C4-2B (cell line): ENCODE results near the gene CCNL2.
A peak's percentile ranks its signal among the peaks of the same experiment; 100 is the strongest.
"Not testable (repeated sequence)": the region's sequence is repeated elsewhere in the genome, so short reads cannot be mapped to it uniquely, and the experiment has no call there.

Source experiments
- H3K27ac ChIP-seq: fragments of 450-650 bp; 2 replicates; pipeline ENCODE4 v1.5.1; 2017
- ZFX ChIP-seq: fragments of 450-650 bp; IDR thresholded peaks from 2 replicates; pipeline ENCODE4 v1.6.1; 2017
- TF ChIP-seq, protein P1 (sequence below): fragments of 450-650 bp; conservative IDR thresholded peaks from 2 replicates; pipeline ENCODE4 v1.5.1; 2017; ENCODE audit warnings: mild to moderate bottlenecking

The CCNL2 gene

DNA sequence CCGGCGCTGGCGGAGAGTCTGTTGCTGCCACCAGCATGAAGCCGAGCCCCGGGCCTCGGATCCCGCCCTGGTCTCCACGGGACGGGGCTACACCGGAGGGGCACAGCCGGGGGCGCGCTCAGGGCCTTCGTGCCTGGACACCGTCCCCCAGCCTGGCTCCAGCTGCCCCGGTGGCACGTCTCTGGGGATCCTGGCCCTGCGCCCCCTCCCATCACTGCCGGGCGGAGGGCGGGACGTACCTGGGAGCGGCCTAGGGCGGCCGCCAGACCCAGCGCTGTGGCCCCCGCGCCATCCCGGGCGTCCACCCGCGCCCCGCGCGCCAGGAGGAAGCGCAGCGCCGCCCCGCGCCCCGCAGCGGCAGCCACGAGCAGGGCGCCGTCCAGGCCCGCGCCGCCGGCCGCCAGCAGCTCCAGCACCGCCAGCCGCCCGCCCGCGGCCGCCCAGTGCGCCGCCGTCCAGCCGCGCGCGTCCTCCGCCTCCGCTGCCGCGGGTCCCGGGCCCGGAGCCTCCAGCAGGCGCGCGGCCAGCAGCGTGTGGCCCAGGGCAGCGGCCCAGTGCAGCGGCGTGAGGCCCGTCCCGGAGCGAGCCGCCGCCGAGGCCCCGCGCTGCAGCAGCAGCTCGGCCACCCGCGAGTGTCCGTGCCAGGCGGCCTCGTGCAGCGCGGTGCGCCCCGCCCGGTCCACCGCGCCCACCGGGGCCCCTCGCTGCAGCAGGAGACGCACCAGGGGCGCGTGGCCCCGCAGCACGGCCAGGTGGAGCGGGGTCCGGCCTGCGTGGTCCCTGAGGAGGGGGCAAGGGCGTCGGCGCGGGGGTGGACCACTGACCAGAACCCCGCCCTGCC is 20.9 kb upstream of the CCNL2 start:
- peak overlapping the region; percentile 50 for H3K27ac ChIP-seq
- TF ChIP-seq ZFX: peak; percentile 88; the same call in 1 of the 2 replicates
- TF ChIP-seq, protein P1, sequence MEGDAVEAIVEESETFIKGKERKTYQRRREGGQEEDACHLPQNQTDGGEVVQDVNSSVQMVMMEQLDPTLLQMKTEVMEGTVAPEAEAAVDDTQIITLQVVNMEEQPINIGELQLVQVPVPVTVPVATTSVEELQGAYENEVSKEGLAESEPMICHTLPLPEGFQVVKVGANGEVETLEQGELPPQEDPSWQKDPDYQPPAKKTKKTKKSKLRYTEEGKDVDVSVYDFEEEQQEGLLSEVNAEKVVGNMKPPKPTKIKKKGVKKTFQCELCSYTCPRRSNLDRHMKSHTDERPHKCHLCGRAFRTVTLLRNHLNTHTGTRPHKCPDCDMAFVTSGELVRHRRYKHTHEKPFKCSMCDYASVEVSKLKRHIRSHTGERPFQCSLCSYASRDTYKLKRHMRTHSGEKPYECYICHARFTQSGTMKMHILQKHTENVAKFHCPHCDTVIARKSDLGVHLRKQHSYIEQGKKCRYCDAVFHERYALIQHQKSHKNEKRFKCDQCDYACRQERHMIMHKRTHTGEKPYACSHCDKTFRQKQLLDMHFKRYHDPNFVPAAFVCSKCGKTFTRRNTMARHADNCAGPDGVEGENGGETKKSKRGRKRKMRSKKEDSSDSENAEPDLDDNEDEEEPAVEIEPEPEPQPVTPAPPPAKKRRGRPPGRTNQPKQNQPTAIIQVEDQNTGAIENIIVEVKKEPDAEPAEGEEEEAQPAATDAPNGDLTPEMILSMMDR: no peak; the same call in 1 of the 2 replicates

DNA sequence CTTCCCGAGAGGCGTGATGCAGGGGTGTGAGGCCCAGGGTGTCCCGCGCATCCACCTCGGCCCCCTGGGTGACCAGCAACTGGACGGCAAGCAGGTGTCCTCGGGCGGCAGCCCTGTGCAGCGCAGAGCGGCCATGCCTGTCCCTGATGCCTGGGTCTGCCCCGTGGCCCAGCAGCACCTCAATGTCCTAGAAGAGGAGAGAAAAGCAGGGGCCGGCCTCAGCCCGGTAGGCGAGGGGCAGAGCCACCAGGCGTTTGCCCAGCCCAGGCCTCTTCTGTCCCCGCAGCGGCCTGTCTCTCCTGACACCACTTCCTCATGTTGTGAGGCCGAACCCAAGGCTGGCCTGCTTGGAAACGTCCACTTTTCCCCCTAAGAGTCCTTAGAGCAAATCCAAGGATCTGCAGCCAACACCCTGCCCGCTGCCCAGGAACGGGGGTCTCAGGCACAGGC is 20.3 kb upstream of the CCNL2 start:
- TF ChIP-seq, protein P1: no peak
- no peak for TF ChIP-seq ZFX
- H3K27ac ChIP-seq: peak overlapping the region; percentile 50; the same call in 1 of the 2 replicates

DNA sequence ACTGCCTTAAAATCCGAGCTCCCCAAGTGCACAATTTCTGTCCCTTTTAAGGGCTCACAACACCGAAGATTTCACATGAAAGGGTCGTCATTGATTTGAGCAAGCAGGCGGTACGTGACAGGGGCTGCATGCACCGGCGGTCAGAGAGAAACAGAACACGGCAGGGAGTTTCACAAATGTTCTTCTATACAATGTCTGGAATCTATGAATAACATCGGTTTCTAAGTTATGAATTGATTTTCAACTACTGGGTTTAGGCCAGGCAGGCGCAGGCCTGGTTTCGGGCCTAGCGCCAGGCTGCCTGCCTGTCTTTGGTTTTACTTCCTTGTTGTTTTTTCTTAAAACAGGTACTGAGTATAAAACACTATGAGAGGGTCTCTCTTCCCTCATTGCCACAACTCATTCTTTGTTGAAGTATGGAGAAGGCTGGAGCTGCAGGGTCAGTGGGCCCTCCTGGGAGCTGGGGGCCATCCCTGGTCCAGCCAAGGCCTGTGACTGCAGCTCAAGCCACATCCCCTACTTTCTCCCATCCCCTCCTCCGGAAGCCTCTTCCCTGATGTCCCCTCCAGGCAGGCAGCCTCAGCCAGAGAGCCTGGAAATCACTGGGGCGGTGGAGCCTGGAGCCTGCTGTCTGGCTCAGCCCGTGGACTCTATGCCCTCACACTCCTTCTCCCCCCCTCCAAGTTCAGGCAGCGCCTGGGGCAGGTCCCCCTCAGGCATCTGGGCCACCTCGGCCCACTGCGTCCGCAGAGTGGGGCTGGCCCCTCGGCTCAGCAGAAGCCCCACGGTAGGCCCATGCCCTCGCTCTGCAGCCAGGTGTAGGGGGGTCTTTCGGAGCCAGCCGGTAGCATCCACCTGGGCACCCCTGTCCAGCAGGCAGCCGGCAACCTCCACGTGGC is 19.6 kb upstream of the CCNL2 start:
- peak; percentile 68; the same call in 1 of the 2 replicates for TF ChIP-seq ZFX
- TF ChIP-seq, protein P1: no peak
- H3K27ac ChIP-seq: peak overlapping the region; percentile 16

DNA sequence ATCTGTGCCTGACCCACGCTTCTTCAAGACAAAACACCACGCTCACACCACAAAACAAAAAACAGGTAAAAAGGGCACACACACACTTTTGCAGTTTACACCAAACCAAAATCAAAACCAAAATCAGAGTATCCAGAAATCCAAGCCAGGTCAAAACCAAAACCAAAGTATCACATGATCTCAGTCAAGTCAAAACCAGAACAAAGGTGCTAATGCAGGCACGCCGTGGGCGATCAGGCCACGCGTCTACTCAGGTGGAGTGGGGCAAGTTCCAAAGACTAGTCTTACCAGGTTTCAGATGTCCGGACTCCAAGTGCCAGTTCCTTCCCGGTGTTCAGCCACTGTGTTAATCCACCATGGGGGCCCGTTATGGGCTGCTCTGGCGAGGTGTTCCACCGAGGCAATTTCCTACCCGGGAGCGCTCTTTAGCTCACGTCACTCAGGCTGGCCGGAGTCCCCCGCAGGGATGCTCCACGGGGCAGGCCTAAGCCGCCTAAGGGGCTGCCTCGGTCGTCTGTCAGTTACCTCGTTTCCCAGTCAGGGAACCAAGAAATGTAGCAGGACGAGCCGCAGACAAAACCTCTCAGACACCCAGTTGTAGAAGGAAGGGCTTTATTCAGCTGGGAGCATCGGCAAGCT is 18.8 kb upstream of the CCNL2 start:
- not testable (repeated sequence) for H3K27ac ChIP-seq

DNA sequence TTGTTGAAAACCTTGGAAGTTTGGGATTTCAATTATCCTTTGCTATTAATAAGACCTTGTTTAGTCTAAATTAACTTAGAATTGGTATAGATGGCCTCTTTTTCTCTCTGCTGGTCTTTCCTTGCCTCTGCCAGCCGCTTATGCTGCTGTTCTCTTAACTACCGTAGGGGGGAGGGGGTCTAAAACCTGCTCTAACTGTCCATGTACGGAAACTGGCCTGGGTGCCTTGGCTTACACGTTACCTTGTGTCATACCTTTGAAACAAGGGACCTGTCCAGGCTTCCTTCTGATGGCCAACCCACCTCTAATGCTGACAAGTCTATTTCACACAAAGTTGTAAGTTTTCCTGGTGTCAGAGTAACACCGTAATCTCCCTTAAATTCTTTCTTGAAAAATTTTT is 18.3 kb upstream of the CCNL2 start:
- H3K27ac ChIP-seq: not testable (repeated sequence)

DNA sequence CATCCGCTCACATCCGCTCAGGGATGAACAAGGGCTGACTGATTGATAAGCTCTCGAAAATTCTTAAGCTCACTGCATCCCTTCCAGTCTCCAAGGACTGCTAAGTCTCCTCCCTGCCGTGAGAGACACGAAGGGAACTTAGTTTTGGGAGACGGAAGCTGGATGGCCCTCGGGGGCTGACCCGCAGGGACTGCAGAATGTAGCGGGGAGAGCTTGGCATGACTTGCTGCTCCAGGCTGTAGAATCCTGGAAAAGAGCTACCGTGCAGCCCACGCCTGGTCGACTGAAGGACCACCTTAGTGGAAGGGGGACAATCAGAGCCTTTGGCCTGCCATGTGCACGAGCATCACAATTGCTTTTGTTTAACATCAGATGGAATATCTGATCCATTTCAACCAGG is 16.6 kb upstream of the CCNL2 start:
- no peak overlapping the region for H3K27ac ChIP-seq
- no peak for TF ChIP-seq ZFX
- TF ChIP-seq, protein P1: no peak

DNA sequence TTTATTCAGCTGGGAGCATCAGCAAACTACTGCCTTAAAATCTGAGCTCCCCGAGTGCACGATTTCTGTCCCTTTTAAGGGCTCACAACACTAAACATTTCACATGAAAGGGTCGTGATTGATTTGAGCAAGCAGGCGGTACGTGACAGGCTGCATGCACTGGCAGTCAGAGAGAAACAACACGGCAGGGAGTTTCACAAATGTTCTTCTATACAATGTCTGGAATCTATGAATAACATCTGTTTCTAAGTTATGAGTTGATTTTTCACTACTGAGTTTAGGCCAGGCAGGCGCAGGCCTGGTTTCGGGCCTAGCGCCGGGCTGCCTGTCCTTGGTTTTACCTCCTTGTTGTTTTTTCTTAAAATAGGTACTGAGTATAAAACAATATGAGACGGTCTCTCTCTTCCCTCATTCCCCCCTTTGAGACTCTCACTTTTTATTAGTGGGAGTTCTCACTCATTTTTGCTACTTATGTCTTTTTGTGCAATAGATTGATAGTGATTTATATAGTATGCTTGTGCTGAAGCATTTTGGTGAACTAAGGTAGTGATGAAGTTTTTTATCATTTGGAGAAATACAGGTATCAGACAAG is 13.3 kb upstream of the CCNL2 start:
- H3K27ac ChIP-seq: not testable (repeated sequence)

DNA sequence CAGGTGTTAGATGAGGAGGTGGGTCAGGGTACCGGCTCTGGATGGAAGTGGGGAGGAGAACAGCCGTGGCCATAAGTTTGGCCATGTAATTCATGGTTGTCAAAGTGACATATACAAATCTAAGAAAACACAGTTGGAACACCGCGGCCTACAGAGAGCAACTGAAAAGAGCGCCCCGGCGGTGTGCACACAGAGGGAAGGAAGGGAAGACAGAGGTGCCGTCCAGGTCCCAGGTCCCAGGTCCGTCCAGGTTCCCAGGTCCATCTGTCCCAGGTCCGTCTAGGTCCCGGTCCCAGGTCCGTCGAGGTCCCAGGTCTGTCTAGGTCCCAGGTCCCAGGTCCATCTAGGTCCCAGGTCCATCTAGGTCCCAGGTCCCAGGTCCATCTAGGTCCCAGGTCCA is 12.5 kb upstream of the CCNL2 start:
- H3K27ac ChIP-seq: no peak overlapping the region

DNA sequence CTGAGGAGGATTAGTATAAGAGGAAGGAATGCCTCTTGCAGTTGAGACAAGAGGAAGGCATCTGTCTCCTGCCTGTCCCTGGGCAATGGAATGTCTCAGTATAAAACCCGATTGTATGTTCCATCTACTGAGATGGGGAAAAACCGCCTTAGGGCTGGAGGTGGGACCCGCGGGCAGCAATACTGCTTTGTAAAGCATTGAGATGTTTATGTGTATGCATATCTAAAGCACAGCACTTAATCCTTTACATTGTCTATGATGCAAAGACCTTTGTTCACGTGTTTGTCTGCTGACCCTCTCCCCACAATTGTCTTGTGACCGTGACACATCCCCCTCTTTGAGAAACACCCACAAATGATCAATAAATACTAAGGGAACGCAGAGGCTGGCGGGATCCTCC is 11.1 kb upstream of the CCNL2 start:
- H3K27ac ChIP-seq: not testable (repeated sequence)

More for the DNA sequence above, 12.5 kb upstream of the CCNL2 start:
- TF ChIP-seq, protein P1: no peak
- TF ChIP-seq ZFX: no peak
